H9 (cell line): ENCODE results near the gene CDH4. TPM values are rescaled to one million over a fixed set of nuclear protein-coding genes. Genes with fewer than 3 reads are reported as not detected.
"Not testable (repeated sequence)": the region's sequence is repeated elsewhere in the genome, so short reads cannot be mapped to it uniquely, and the experiment has no call there.

Source experiments
- DNase-seq: peaks from one replicate; pipeline ENCODE4 v3.0.0-alpha.2; 2017
- H2AFZ ChIP-seq: one replicate; pipeline ENCODE4 v1.6.1; 2013; ENCODE audit warnings: mild to moderate bottlenecking, low read length, control low read depth, moderate library complexity
- H2AK5ac ChIP-seq: 2 replicates; pipeline ENCODE4 v1.6.1; 2013; ENCODE audit warnings: low read length, control low read depth, mixed read lengths; ENCODE audit not compliant: insufficient read length
- H2BK120ac ChIP-seq: one replicate; pipeline ENCODE4 v1.6.1; 2013; ENCODE audit warnings: low read depth, mild to moderate bottlenecking, low read length, control low read depth, inconsistent platforms; ENCODE audit not compliant: poor library complexity, severe bottlenecking
- H2BK12ac ChIP-seq: 2 replicates; pipeline ENCODE4 v1.6.1; 2013; ENCODE audit warnings: low read length, control low read depth, mixed read lengths, low read depth; ENCODE audit not compliant: insufficient read length
- H2BK15ac ChIP-seq: 2 replicates; pipeline ENCODE4 v1.6.1; 2013; ENCODE audit warnings: low read depth, low read length, control low read depth
- H2BK20ac ChIP-seq: one replicate; pipeline ENCODE4 v1.6.1; 2013; ENCODE audit warnings: low read depth, mild to moderate bottlenecking, low read length, control low read depth, inconsistent platforms; ENCODE audit not compliant: poor library complexity, severe bottlenecking
- H2BK5ac ChIP-seq: 2 replicates; pipeline ENCODE4 v1.6.1; 2013; ENCODE audit warnings: low read length, control low read depth, mixed read lengths; ENCODE audit not compliant: insufficient read length
- H3K14ac ChIP-seq: 2 replicates; pipeline ENCODE4 v1.6.1; 2013; ENCODE audit warnings: low read length, control low read depth; ENCODE audit not compliant: insufficient read depth
- H3K18ac ChIP-seq: 2 replicates; pipeline ENCODE4 v1.6.1; 2013; ENCODE audit warnings: low read depth, mild to moderate bottlenecking, mixed read lengths, low read length, control low read depth; ENCODE audit not compliant: insufficient read length
- H3K23ac ChIP-seq: 2 replicates; pipeline ENCODE4 v1.6.1; 2013; ENCODE audit warnings: low read length, control low read depth, mixed read lengths, low read depth; ENCODE audit not compliant: insufficient read length
- H3K23me2 ChIP-seq: 2 replicates; pipeline ENCODE4 v1.6.1; 2013; ENCODE audit warnings: low read depth, mild to moderate bottlenecking, mixed read lengths, low read length, control low read depth; ENCODE audit not compliant: insufficient read length, poor library complexity, severe bottlenecking
- H3K27ac ChIP-seq: 2 replicates; pipeline ENCODE4 v1.5.1; 2013; ENCODE audit warnings: low read length, control low read depth, mixed read lengths, low read depth; ENCODE audit not compliant: insufficient read length
- H3K27me3 ChIP-seq: 2 replicates; pipeline ENCODE4 v1.6.1; 2013; ENCODE audit warnings: low read length, control low read depth, inconsistent platforms; ENCODE audit not compliant: insufficient read depth
- H3K4ac ChIP-seq: 2 replicates; pipeline ENCODE4 v1.6.1; 2013; ENCODE audit warnings: low read depth, mild to moderate bottlenecking, control low read depth, inconsistent platforms, low read length, moderate library complexity
- H3K4me1 ChIP-seq: 2 replicates; pipeline ENCODE4 v1.6.1; 2013; ENCODE audit warnings: low read length, control low read depth, inconsistent platforms; ENCODE audit not compliant: insufficient read depth
- H3K4me2 ChIP-seq: 2 replicates; pipeline ENCODE4 v1.6.1; 2013; ENCODE audit warnings: low read length, control low read depth, mixed read lengths; ENCODE audit not compliant: insufficient read length, insufficient read depth
- H3K56ac ChIP-seq: 2 replicates; pipeline ENCODE4 v1.6.1; 2013; ENCODE audit warnings: low read depth, mild to moderate bottlenecking, mixed read lengths, low read length, control low read depth; ENCODE audit not compliant: insufficient read length
- H3K79me1 ChIP-seq: 2 replicates; pipeline ENCODE4 v1.6.1; 2013; ENCODE audit warnings: low read depth, mild to moderate bottlenecking, moderate library complexity, low read length, control low read depth, inconsistent platforms; ENCODE audit not compliant: insufficient read depth, poor library complexity, severe bottlenecking
- H3K79me2 ChIP-seq: 2 replicates; pipeline ENCODE4 v1.6.1; 2013; ENCODE audit warnings: low read length, control low read depth, inconsistent platforms; ENCODE audit not compliant: insufficient read depth
- H3K9ac ChIP-seq: 2 replicates; pipeline ENCODE4 v1.6.1; 2013; ENCODE audit warnings: low read length, control low read depth, mixed read lengths; ENCODE audit not compliant: insufficient read length; ENCODE audit errors: extremely low read depth
- H3K9me3 ChIP-seq: one replicate; pipeline ENCODE4 v1.6.1; 2013; ENCODE audit warnings: low read depth, low read length, inconsistent platforms; ENCODE audit not compliant: control insufficient read depth
- H3T11ph ChIP-seq: one replicate; pipeline ENCODE4 v1.6.1; 2013; ENCODE audit warnings: mild to moderate bottlenecking, low read length, control low read depth, inconsistent platforms
- H4K20me1 ChIP-seq: one replicate; pipeline ENCODE4 v1.6.1; 2013; ENCODE audit not compliant: control insufficient read depth, insufficient read length, insufficient read depth
- H4K5ac ChIP-seq: 2 replicates; pipeline ENCODE4 v1.6.1; 2013; ENCODE audit warnings: low read depth, mild to moderate bottlenecking, mixed read lengths, low read length, control low read depth; ENCODE audit not compliant: insufficient read length
- H4K8ac ChIP-seq: replicated peaks from 2 replicates; pipeline ENCODE4 v1.6.1; 2013; ENCODE audit warnings: low read length, control low read depth, mixed read lengths, low read depth; ENCODE audit not compliant: insufficient read length
- H4K91ac ChIP-seq: 2 replicates; pipeline ENCODE4 v1.6.1; 2013; ENCODE audit warnings: low read depth, mild to moderate bottlenecking, moderate library complexity, mixed read lengths, low read length, control low read depth; ENCODE audit not compliant: insufficient read length
- H3K27ac Mint-ChIP-seq, 3 experiments: 2 replicates in 2 of 3; 3 replicates in 1 of 3; pipeline ENCODE4 v1.8.0; 2020 to 2021; ENCODE audit warnings: mixed read lengths in 3 of 3, mild to moderate bottlenecking in 1 of 3, moderate library complexity in 1 of 3
- H3K27me3 Mint-ChIP-seq: 2 replicates; pipeline ENCODE4 v1.8.0; 2021; ENCODE audit warnings: low read depth, mild to moderate bottlenecking, moderate library complexity, mixed read lengths
- H3K36me3 Mint-ChIP-seq, 3 experiments: 2 replicates in 2 of 3; 3 replicates in 1 of 3; pipeline ENCODE4 v1.8.0; 2020 to 2021; ENCODE audit warnings: low read depth in 3 of 3, mixed read lengths in 3 of 3; ENCODE audit not compliant: insufficient read depth in 1 of 3
- H3K4me1 Mint-ChIP-seq, 2 experiments: 2 replicates each; pipeline ENCODE4 v1.8.0; 2020; ENCODE audit warnings: mixed read lengths in 2 of 2
- H3K4me3 Mint-ChIP-seq, 2 experiments: 2 replicates in 1 of 2; 3 replicates in 1 of 2; pipeline ENCODE4 v1.8.0; 2020 to 2021; ENCODE audit warnings: mild to moderate bottlenecking in 2 of 2, mixed read lengths in 2 of 2, moderate library complexity in 1 of 2
- H3K9me3 Mint-ChIP-seq, 2 experiments: 2 replicates in 1 of 2; 3 replicates in 1 of 2; pipeline ENCODE4 v1.8.0; 2020; ENCODE audit warnings: mild to moderate bottlenecking in 2 of 2, mixed read lengths in 2 of 2, moderate library complexity in 1 of 2
- WGBS: extraction: QIAGEN DNeasy Blood & Tissue Kit; methylation state at CpG from one replicate; pipeline ENCODE4 v1.1.7; 2013; ENCODE audit warnings: missing lambda C conversion rate, low lambda C conversion rate, mixed read lengths; ENCODE audit not compliant: insufficient read length; ENCODE audit errors: extremely low coverage; 5-methylcytosine and 5-hydroxymethylcytosine counted together
- total RNA-seq: library from RNA; stranded (reverse); gene quantifications from 2 replicates; pipeline ENCODE4 v1.2.1, GENCODE V29; 2021

Gene CDH4
- total RNA-seq, 1 experiment from 2014 or later, result 3.0 TPM

DNA sequence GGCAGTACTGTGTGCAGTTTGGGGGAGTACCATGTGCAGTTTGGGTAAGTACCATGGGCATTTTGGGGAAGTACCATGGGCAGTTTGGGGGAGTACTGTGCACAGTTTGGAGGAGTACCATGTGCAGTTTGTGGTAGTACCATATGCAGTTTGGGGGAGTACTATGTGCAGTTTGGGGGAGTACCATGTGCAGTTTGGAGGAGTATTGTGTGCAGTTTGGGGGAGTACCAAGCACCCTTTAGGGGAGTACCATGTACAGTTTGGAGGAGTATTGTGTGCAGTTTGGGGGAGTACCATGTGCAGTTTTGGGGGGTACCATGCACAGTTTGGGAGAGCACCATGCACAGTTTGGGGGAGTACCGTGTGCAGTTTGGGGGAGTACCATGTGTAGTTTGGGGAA, 21.6 kb downstream of the CDH4 start:
- H2AK5ac ChIP-seq, H2AFZ ChIP-seq, H3K27ac ChIP-seq, H3K4me3 Mint-ChIP-seq, H3K23me2 ChIP-seq, H3K27me3 ChIP-seq, H4K5ac ChIP-seq, H3K56ac ChIP-seq, H3K14ac ChIP-seq, H4K91ac ChIP-seq, H3K4ac ChIP-seq, H4K20me1 ChIP-seq, H3K4me2 ChIP-seq, H2BK15ac ChIP-seq, H3K27ac Mint-ChIP-seq, H3K4me1 ChIP-seq, H3T11ph ChIP-seq, H3K79me1 ChIP-seq, H4K8ac ChIP-seq, H3K79me2 ChIP-seq, H3K18ac ChIP-seq, H3K36me3 Mint-ChIP-seq, H2BK120ac ChIP-seq, H2BK5ac ChIP-seq, H3K9me3 ChIP-seq, H3K23ac ChIP-seq, H3K9ac ChIP-seq, H2BK20ac ChIP-seq, DNase-seq, H2BK12ac ChIP-seq: not testable (repeated sequence)
- H3K27me3 Mint-ChIP-seq, result peaks cover 27% of the 10 kb centered on the region
- peaks cover 16 to 17% of the 10 kb centered on the region in 2 experiments for H3K4me1 Mint-ChIP-seq
- peaks cover 15 to 22% of the 10 kb centered on the region in 2 experiments; a peak in 4 of 5 replicates for H3K9me3 Mint-ChIP-seq
- no CpG with 5 or more reads among the region's 1 CpG for WGBS
